GM18508 (cell line): ENCODE measurements around the gene GORASP2.

Experiments
- ATAC-seq: cut with Tn5 transposase; IDR thresholded peaks from one replicate; pipeline ENCODE4 v1.9.1; 2021; ENCODE audit warnings: moderate number of reproducible peaks; ENCODE audit not compliant: insufficient read depth, unreplicated experiment

The GORASP2 gene

DNA sequence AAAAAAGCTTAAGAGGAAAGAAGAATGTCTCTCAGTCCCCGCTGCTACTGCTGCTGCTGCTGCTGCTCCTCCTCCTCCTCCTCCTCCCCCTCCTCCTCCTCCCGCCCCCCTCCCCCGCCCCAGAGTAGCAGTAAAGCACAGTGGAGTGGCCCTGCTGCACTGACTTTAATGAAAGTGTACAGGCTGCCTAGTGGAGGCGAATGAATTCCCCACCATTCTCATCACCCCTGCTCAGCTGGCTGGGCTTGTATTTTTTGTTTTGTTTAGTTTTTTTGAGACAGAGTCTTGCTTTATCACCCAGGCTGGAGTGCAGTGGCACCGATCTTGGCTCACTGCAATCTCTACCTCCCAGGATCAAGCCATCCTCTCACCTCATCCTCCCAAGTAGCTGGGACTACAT is 34.3 kb downstream of the GORASP2 start:
- no peak for ATAC-seq

DNA sequence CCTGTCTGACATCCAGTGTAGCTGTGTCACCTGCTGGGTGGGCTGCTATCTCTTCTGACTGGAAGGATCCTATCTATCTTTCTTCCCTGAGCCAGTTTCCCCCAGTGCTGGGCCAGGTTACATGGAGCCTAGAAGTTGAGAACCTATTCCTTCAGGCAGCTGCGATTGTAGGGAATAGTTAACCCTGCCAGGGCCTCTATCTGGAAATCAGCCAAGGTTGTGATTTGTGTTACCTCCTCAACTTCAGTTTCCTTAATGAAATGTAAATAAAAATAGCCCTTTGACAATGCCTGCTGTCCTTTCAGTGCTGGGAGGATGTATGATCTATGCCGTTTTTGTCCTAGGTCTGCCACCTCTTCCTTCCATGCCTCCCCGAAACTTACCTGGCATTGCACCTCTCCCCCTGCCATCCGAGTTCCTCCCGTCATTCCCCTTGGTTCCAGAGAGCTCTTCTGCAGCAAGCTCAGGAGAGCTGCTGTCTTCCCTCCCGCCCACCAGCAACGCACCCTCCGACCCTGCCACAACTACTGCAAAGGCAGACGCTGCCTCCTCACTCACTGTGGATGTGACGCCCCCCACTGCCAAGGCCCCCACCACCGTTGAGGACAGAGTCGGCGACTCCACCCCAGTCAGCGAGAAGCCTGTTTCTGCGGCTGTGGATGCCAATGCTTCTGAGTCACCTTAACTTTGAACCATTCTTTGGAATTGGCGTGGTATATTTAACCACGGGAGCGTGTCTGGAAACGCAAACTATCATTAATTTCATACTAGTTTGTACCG is 36.6 kb downstream of the GORASP2 start:
- ATAC-seq = no peak

DNA sequence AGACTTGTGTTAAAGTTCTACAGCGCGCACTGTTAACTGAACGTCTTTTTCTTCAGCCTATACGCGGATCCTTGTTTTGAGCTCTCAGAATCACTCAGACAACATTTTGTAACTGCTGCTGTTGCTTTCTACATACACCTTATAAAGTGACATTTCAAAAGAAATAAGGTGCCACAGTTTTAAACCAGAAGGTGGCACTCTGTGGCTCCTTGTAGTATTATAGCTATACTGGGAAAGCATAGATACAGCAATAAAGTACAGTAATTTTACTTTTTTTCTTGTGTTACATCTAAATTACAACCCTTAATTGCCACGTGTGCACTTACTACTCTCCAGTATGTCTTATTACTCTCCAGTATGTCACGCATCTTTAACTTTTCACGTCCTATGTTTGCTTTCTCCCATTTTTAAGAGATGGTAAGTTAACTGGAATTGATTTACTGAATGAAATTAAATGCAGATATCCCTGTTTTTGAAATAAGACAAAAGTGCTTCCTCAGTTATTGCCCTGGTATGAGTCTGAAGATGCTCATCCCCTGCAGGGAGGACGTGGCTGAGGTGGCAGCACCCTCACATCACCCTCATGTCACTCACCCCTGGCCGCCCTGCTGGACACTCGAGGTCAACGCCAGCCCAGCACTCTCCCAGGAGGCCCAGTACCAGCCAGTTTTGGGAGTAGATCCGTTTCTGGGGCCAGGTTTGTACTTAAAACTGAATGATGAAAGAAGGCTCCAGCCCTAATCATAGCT is 37.8 kb downstream of the GORASP2 start:
- no peak for ATAC-seq

DNA sequence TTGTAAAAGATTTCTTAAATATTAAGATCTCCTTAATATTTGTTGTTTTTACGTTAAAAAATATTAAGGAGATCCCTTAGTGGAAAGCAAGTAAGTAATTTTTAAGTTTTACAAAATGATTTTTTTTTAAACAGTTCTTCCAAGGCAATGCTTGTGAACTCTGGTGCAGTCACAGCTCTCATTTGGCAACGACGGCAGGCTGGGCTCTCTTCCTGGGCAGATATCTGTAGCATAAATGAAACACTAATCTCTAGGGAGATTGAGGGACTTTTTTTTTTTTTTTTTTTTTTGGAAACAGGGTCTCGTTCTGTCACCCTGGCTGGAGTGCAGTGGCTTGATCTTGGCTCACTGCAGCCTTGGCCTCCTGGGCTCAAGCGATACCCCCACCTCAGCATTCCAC is 38.5 kb downstream of the GORASP2 start:
- ATAC-seq = no peak

DNA sequence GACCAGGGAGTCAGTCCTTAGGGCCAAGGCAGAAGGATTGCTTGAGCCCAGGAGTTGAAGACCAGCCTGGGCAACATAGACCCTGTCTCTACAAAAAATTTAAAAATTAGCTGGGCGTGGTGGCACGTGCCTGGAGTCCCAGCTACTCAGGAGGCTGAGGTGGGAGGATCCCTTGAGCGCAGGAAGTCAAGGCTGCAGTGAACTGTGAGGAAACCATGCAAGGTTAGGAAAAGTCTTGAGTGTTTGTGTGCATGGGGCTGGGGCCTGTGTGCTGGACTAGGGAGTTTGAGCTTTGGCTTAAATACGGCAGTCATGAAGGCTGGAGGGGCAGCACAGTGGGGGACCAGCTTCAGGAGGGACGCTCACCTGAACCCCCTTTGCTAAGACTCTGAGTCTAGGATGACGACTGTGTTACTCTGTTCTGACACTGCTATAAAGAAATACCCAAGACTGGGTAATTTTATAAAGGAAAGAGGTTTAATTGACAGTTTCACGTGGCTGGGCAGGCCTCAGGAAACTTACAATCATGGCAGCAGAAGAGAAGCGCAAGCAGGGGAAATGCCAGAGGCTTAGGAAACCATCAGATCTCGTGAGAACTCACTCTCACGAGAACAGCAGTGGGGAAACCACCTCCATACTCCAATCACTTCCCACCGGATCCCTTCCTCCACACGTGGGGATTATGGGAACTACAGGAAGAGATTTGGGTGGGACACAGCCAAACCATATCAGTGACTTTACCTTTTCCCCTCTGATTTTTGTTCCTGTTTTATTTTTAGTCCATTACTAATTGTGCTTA is 39.4 kb downstream of the GORASP2 start:
- no peak for ATAC-seq

DNA sequence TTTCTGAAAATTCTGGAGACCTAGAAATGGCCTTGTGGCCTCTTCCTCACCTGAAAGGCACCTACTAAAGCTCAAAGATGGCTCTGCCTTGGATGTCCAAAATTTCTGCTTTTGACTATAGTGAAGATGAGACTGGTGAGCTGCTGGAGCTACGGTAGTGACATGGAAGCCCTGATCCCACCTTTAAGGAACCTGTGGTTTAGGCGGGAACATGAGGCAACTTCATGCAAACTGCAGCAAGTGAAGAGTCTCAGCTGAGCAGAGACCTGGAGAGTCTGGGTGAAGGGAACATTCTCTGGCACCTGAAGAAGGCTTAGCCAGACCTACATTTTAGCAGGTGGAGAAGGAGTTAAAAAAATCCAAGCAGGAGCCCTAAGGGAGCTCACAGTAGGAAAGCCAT is 40.0 kb downstream of the GORASP2 start:
- no peak for ATAC-seq

DNA sequence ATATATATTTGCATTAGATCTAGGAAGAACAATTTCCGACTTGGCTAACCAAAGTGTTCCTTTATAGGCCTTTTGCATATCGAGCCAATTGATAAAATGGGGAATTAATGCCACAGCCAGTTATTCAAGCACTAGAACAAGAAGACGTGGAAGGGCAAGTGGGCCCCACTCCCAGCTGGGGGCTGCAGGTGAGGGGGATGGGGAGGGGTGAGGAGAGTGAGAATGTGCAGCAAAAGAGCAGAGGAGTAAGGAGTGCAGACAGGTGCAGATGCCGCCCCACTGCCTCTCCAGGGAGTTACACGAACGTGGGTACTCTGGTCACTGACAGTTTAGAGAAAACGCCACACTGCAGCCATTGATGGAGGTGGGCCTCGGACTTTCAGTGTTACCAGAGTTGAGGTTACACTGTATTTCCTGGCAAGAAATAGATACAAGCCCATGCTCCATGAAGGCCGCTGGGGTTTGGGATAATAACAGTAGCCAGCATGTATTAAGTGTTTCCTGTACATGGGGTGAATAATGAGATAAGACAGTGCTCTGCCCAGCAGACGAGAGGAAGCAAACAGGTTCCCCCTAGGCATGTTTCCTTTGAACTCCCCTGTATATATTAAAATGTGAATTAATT is 40.9 kb downstream of the GORASP2 start:
- ATAC-seq = no peak

DNA sequence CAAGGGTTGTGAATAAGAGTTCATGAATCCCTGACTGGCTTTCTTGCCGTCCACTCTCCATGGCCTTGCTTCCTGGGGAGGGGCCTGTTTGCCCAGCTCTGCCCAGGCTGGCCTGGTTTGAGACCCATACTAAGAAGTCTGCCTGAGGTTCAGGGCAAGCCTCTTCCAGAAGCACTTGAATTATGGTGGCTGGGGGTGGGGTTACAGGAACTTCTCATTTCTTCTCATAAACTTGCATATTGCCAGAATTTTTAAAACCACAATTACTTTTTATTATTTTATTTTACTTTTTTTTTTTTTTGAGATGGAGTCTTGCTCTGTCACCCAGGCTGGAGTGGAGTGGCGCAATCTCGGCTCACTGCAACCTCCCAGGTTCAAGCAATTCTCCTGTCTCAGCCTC is 42.0 kb downstream of the GORASP2 start:
- ATAC-seq = no peak

DNA sequence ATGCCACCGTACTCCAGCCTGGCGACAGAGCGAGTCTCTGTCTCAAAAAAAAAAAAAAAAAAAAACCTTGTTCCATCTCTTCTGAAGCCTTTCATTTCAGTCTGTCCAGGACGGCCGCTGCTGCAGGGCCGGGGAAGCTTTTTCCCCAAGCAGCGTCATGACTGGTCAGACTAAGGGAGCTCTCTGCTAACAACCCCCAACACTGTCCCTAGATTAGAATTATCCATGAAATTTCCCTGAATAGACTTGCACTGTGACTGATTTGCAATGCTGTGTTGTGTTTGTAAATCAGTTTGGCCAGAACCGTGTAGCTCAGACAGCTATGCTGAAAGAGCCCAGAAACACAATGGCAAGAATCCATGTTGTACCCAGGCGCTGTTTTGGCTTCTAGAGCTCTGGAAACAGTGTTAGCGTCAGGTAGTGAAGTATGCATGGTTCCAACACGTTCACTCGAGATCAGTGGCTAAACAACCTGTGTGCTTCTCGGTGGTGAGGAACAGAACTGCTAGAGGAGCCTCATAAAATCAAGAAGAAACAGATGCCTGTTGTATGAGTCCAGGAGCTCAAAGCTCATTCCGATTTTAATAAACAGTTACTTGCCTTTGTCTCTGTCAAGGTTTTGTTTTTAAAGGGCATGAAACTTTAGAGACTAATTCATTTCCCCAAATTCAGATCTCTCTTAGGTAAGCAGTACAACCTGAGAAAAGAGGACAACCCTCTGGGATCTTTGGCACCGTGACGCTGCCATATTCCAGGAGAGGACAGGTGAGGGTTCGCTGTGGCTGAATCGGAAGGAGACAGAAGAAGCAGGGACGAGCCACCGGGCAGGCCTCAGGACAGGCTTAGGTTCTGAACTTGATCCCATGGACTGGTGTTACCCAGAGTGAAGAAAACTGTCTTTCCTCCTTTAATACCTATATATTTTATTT is 43.5 kb downstream of the GORASP2 start:
- ATAC-seq = no peak

DNA sequence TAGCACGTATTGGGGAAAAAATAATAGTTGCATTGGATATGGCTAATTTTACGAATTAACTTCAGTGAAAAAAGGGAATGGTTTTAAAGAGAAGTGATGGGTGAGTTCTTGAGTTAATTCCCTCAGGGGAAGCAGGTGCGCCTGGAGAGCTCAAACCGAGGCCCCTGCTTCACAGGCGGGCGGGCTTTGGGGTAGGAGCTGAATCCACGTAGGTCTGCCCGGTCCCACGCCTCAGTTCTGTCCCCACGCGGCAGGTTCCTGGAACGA is 44.1 kb downstream of the GORASP2 start:
- ATAC-seq = no peak

DNA sequence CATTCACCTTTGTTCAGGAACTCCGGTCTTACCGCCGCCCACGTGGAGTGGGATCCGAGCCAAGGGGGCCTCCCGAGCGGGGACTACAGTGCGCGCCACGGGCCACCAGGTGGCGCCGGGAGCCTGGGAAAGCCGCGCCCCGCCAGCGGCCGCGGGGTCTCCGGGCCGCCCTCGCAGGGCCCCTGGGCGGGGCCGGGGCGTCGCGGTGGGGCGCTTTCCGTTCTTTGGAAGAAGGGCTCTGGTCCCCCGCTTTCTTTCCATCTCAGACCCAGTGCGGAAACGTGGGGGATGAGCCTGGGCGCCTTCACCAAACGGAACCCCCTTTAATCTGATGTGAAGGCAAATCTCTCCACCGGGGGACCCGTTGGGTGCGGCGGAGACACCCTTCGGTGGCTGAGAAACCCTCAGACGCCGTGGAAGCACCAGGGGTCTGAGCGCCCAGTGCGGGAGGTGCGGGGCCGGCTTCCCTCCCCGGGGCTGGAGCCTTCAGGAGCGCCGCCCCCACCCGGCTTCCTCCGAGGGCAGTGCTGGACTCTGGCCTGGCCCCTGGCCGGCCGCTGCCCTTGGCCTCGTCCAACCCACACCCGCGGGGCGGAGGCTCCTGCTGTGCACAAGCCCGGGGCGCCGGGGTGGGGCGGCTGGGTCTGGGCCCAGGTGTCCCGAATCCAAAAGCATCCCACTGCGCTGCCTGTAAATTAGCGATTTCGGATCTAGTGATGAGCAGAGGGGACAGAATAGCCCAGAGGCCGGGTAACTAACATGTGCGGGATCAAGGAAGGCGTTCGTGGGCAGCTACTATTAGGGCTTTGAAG is 44.6 kb downstream of the GORASP2 start:
- ATAC-seq = no peak

DNA sequence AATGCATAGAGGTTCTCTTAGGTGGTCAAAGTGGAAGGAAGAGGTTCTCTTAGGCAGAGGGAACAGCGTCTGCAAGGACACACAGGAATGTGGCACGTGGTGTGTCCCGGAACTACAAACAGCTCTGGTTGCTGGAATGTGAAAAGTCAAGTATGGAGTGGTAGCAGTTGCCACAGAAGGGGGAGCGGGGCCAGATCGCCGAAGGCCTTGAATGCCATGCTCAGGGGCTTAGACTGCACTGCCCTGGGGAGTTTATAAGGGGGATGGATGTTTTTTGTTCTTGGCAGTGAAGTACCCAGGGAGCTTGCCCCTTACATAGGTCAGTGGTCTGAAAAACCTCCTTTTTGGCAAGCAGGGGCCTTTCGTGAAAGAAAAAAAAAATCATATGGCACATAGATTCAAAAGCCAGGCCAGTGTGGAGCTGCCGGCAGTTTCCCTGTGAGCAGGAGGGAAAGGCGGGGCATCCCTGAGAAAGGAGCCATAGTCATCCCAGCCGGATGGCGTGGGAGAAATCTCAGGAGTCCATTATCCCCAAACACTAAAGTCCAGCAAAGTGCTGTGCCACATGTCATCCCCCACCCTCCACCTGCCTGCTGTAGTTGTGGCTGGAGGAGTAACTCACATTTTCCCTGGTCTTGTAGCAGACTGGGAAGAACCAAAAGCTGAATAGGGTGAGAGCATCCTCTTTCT is 45.4 kb downstream of the GORASP2 start:
- ATAC-seq = no peak

DNA sequence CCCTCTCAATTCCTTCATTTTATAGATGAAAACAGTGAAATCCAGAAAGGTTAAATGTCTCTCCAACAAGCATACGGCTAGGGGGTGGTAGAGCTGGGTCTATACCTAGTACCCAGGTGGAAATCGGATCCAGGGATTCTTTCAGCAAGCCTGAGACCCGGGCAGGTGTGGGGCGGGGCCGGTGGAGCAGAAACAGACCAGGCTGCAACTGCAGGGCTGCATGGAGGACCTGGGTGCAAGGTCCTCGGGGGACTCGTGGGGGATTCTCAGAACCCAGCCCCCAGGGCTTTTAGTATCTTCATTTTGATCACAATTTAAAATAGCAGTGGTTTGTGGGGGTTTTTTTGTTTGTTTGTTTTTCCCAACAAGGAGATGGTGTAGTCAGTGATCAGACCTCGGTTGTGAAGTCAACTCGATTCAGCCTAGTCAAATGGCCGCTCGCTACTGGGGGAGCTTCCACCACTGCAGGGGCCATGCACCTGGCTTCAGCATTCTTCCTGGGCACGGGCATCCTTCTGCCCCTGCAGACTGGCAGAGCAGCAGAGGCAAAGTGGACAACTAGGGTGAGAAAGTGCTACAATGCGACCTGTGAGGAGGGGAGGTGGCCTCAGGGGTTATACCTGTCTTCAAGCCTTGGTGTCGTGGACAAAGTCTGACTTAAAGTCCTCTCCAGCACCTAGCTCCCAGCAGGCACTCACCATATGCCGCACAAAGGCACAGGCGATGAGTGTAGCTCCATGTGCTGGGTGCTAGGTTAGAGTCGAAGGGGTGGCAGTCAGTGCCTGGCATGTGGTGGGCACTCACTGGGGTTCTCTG is 46.3 kb downstream of the GORASP2 start:
- ATAC-seq = no peak

DNA sequence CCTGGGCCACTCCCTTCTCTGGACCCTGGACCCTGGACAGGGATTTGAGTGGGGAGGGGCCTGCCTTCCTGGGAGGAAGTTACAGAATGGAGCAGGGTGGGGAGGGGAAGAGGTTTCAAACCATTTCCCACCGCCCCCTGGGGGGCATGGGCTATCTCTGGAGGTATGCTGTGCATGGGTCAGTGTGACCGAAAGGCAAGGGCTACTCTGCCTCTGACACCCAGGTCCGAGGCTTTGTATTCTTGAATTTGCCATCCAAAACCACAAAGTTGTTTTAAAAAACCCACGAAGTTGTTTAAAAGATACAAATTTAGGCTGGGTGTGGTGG is 46.9 kb downstream of the GORASP2 start:
- ATAC-seq = no peak

DNA sequence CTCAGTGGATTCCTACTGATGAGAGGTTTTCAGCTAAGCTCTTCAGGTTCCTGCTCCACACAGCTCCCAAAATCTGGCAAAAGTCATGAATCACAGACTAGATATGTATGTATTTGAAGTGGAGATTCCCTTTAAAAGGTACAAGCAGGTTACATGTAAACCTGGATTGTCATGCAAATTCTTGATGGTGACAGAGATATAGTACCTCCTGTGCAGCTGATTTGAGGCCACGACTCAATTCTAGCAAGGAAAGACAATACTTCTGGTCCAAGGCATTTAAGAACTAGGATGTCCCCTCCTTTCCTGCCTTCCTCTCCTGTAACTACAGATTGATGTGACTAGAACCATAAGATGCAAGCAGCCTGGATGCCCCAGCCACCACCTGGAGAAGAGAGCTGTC is 55.0 kb downstream of the GORASP2 start:
- no peak for ATAC-seq

DNA sequence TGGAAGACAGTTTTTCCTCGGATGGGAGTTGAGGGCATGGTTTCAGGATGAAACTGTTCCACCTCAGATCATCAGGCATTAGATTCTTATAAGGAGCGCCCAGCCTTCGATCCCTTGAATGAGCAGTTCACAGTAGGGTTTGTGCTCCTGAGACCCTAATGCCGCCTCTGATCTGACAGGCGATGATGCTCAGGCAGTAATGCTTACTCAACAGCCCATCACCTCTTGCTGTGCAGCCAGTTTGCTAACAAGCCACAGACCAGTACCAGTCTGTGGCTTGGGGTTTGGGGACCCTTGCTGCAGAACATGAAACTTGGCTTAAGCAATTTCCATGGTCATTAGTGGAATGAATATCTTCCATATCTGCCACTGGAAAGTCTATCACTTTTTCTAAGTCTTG is 56.4 kb downstream of the GORASP2 start:
- no peak for ATAC-seq

DNA sequence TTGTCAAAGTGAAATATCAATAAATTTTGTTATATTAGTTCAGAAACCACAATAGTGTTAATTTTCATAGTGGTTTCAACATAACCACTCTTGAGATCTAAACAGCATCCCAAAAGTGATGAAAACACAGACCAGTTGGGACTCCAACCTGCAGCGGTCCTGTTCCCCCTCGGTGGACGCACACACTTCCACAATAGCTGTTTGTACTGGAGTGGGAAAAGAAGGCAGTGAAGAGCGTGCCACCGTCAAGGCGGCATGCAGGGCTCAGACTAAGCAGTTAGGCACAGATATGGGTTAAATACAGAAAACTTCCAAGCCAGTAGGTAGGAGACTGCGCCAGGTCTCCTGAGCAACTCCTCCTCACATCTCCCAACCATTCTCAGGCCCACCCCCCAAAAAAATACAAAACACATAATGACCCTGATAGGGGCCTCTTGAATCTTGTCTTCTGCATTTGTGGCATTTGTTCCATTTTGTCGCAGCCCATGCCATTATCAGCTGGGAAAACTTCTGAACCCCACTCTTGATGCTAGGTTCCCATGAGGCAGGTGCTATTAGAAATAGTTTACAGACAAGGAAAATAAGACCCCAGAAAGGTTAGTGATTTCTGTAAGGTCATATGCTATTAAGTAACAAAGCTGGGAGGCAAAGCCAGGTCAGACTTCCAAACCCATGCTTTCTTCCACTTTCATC is 57.7 kb downstream of the GORASP2 start:
- no peak for ATAC-seq
